CD14-positive monocyte (primary cell): ENCODE measurements around the gene SPATA2L. TPM values are rescaled to one million over a fixed set of nuclear protein-coding genes. Genes with fewer than 3 reads are reported as not detected.

Experiments
- DNase-seq, 3 donors: peaks; one replicate each; pipeline ENCODE4 v3.0.0-alpha.2; 2011 to 2022
- H2AFZ ChIP-seq: 2 replicates; pipeline ENCODE4 v1.6.0; 2012; ENCODE audit warnings: mild to moderate bottlenecking, low read depth, low read length, inconsistent platforms; ENCODE audit not compliant: insufficient read depth, poor library complexity, severe bottlenecking
- H3K27ac ChIP-seq, 2 donors: 1 replicate in 1 of 2; 2 replicates in 1 of 2; pipeline ENCODE4 v1.5.1; 2012 to 2013; ENCODE audit warnings: low read length in 2 of 2, control low read depth in 1 of 2, inconsistent platforms in 1 of 2, low read depth in 1 of 2, mild to moderate bottlenecking in 1 of 2
- H3K27me3 ChIP-seq, 2 donors: one replicate each; pipeline versions ENCODE4 v1.6.0 to v1.6.1; 2011 to 2013; ENCODE audit warnings: low read length in 2 of 2; ENCODE audit not compliant: control insufficient read depth in 2 of 2, insufficient read depth in 2 of 2
- H3K36me3 ChIP-seq, 2 donors: replicated peaks in 1 of 2; 1 replicate in 1 of 2; 2 replicates in 1 of 2; pipeline versions ENCODE4 v1.5.1 to v1.6.1; 2012 to 2013; ENCODE audit warnings: low read length in 2 of 2, control low read depth in 1 of 2, inconsistent platforms in 1 of 2, mild to moderate bottlenecking in 1 of 2; ENCODE audit not compliant: insufficient read depth in 2 of 2, control insufficient read depth in 1 of 2
- H3K4me1 ChIP-seq, 2 donors: 1 replicate in 1 of 2; 2 replicates in 1 of 2; pipeline versions ENCODE4 v1.5.1 to v1.6.1; 2012 to 2013; ENCODE audit warnings: low read length in 2 of 2, control low read depth in 1 of 2, inconsistent platforms in 1 of 2, mild to moderate bottlenecking in 1 of 2, moderate library complexity in 1 of 2; ENCODE audit not compliant: insufficient read depth in 2 of 2, control insufficient read depth in 1 of 2
- H3K4me2 ChIP-seq: replicated peaks from 2 replicates; pipeline ENCODE3; 2012; ENCODE audit warnings: low read length, moderate library complexity, mild to moderate bottlenecking; ENCODE audit not compliant: poor library complexity, severe bottlenecking; ENCODE audit errors: extremely low read depth
- H3K4me3 ChIP-seq, 3 experiments: fragments of 200-600 bp in 1 of 3; sonication (generic) in 1 of 3; replicated peaks in 1 of 3; 1 replicate in 2 of 3; 2 replicates in 1 of 3; pipeline ENCODE4 v1.5.1; 2011 to 2013; ENCODE audit warnings: low read length in 3 of 3, mild to moderate bottlenecking in 3 of 3, control low read depth in 2 of 3, low read depth in 2 of 3, inconsistent platforms in 1 of 3, moderate library complexity in 1 of 3
- H3K79me2 ChIP-seq: 2 replicates; pipeline ENCODE4 v1.6.0; 2012; ENCODE audit warnings: mild to moderate bottlenecking, control low read depth, inconsistent platforms, low read length, moderate library complexity; ENCODE audit not compliant: insufficient read depth
- H3K9ac ChIP-seq: 2 replicates; pipeline ENCODE4 v1.6.0; 2017; ENCODE audit warnings: low read length, mild to moderate bottlenecking; ENCODE audit not compliant: insufficient read depth, poor library complexity, severe bottlenecking
- H3K9me3 ChIP-seq, 2 donors: replicated peaks in 1 of 2; 1 replicate in 1 of 2; 2 replicates in 1 of 2; pipeline versions ENCODE4 v1.5.1 to v1.6.1; 2012 to 2013; ENCODE audit warnings: low read length in 2 of 2, control low read depth in 1 of 2; ENCODE audit not compliant: control insufficient read depth in 1 of 2, insufficient read depth in 1 of 2
- H4K20me1 ChIP-seq: 2 replicates; pipeline ENCODE4 v1.6.0; 2012; ENCODE audit warnings: mild to moderate bottlenecking, low read length, control low read depth, moderate library complexity; ENCODE audit not compliant: insufficient read depth
- H3K27ac Mint-ChIP-seq, 7 donors: one replicate each; pipeline ENCODE4 v1.8.0; 2020; ENCODE audit warnings: mild to moderate bottlenecking in 7 of 7, mixed read lengths in 7 of 7, moderate library complexity in 6 of 7, inconsistent platforms in 2 of 7
- H3K27me3 Mint-ChIP-seq, 3 donors: one replicate each; pipeline ENCODE4 v1.8.0; 2021 to 2022; ENCODE audit warnings: low read depth in 3 of 3, mild to moderate bottlenecking in 3 of 3, mixed read lengths in 3 of 3, moderate library complexity in 3 of 3, inconsistent platforms in 1 of 3
- H3K36me3 Mint-ChIP-seq, 2 donors: one replicate each; pipeline ENCODE4 v1.8.0; 2020; ENCODE audit warnings: mixed read lengths in 2 of 2, inconsistent platforms in 1 of 2, mild to moderate bottlenecking in 1 of 2
- H3K4me1 Mint-ChIP-seq: one replicate; pipeline ENCODE4 v1.8.0; 2020; ENCODE audit warnings: mild to moderate bottlenecking, mixed read lengths
- H3K4me3 Mint-ChIP-seq, 2 donors: one replicate each; pipeline ENCODE4 v1.8.0; 2020; ENCODE audit warnings: mild to moderate bottlenecking in 2 of 2, mixed read lengths in 2 of 2, moderate library complexity in 1 of 2
- H3K9me3 Mint-ChIP-seq, 7 donors: one replicate each; pipeline ENCODE4 v1.8.0; 2020 to 2022; ENCODE audit warnings: mixed read lengths in 7 of 7, mild to moderate bottlenecking in 6 of 7, moderate library complexity in 6 of 7, inconsistent platforms in 2 of 7
- CTCF ChIP-seq: fragments of 200-600 bp; IDR thresholded peaks from one replicate; pipeline ENCODE4 v1.8.0; 2022; ENCODE audit warnings: antibody characterized with exemption, mild to moderate bottlenecking
- WGBS: methylation state at CpG from one replicate; pipeline ENCODE4 v1.1.5; 2013; ENCODE audit warnings: missing lambda C conversion rate; ENCODE audit not compliant: insufficient coverage; 5-methylcytosine and 5-hydroxymethylcytosine counted together
- intact Hi-C, 2 donors: fragments of 100-400 bp; cut with micrococcal nuclease; formaldehyde crosslinking; loops; one replicate each; pipeline versions ENCODE4 v1.15.0 to v1.15.1; 2023
- polyA plus RNA-seq, 3 donors: library from polyadenylated mRNA; depleted of rRNA in 1 of 3; unstranded in 2 of 3; stranded (reverse) in 1 of 3; fragments of 300-500 nt in 2 of 3; fragments of >200 nt in 1 of 3; fragmentation: Illumina TruSeq in 2 of 3; gene quantifications; 1 replicate in 2 of 3; 2 replicates in 1 of 3; pipeline ENCODE4 v1.2.3, GENCODE V29; 2012 to 2021

The SPATA2L gene
- polyA plus RNA-seq, 3 donors: 10.0 to 17.6 (median 15.1) TPM

- H3K27ac Mint-ChIP-seq: peak overlapping the region in 2 of 7 donors; percentile 15 to 20
- Histone ChIP-seq H3K27me3 (no peaks in the 10 kb centered on the region), H3K36me3 (peaks cover 80 to 95% of the 10 kb centered on the region in 2 donors), H3K9me3 (no peaks in the 10 kb centered on the region), H3K27ac (peak overlapping the region in 1 of 2 donors; percentile 11), H4K20me1 (peaks cover 88% of the 10 kb centered on the region), H3K4me2 (no peak overlapping the region), H3K4me1 (no peaks in the 10 kb centered on the region), H3K79me2 (peaks cover 7% of the 10 kb centered on the region), H3K9ac (no peak overlapping the region), H2AFZ (no peak overlapping the region), H3K4me3 (no peak overlapping the region)
- peaks cover 2% of the 10 kb centered on the region for H3K4me1 Mint-ChIP-seq
- 90% methylated on average over 18 of the region's 20 CpGs for WGBS
- peaks cover 72 to 94% of the 10 kb centered on the region in 2 donors for H3K36me3 Mint-ChIP-seq
- no peaks in the 10 kb centered on the region for H3K9me3 Mint-ChIP-seq
- peaks cover 0 to 2% (median 0%) of the 10 kb centered on the region in 3 donors for H3K27me3 Mint-ChIP-seq
- intact Hi-C loops: no loop called here
- no peak for DNase-seq
- no peak overlapping the region for H3K4me3 Mint-ChIP-seq
- TF ChIP-seq CTCF: no peak
These were observed 37.2 kb upstream of the SPATA2L start for GRCh38 chr16:89738538-89739317.

- TF ChIP-seq CTCF: no peak
- intact Hi-C loops: no loop called here
- Histone ChIP-seq H2AFZ (no peak overlapping the region), H3K4me3 (no peak overlapping the region), H3K4me2 (no peak overlapping the region), H3K27ac (no peak overlapping the region), H3K9ac (no peak overlapping the region), H3K36me3 (peaks cover 87 to 99% of the 10 kb centered on the region in 2 donors), H3K4me1 (no peaks in the 10 kb centered on the region), H4K20me1 (peaks cover 93% of the 10 kb centered on the region), H3K9me3 (no peaks in the 10 kb centered on the region), H3K27me3 (no peaks in the 10 kb centered on the region), H3K79me2 (peaks cover 14% of the 10 kb centered on the region)
- no peak for DNase-seq
- peaks cover 0 to 2% (median 0%) of the 10 kb centered on the region in 3 donors for H3K27me3 Mint-ChIP-seq
- peak overlapping the region in 1 of 7 donors; percentile 71 for H3K27ac Mint-ChIP-seq
- peaks cover 77 to 96% of the 10 kb centered on the region in 2 donors for H3K36me3 Mint-ChIP-seq
- no peak overlapping the region for H3K4me3 Mint-ChIP-seq
- H3K9me3 Mint-ChIP-seq: no peaks in the 10 kb centered on the region
- H3K4me1 Mint-ChIP-seq: peaks cover 2% of the 10 kb centered on the region
- WGBS: 96% methylated on average over 13 of the region's 14 CpGs
These were observed 36.5 kb upstream of the SPATA2L start for GRCh38 chr16:89738072-89738377.
